ENCODE measurements around the gene BLVRA.

DNA sequence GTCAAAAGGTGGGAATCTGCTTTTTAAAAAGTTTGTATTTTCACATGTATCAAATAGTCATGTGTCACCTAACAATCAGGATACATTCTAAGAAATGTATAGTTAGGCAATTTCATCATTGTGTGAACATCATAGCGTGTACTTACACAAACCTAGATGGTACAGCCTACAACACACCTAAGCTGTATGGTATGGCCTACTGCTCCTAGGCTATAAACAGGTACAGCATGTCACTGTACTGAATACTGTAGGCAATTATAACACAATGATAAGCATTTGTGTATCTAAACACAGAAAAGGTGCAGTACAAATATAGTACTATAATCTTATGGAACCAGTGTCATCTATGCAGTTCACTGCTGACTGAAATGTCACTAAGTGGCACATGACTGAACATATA, 47.0 kb upstream of the BLVRA start:
- TF ChIP-seq, protein P1, sequence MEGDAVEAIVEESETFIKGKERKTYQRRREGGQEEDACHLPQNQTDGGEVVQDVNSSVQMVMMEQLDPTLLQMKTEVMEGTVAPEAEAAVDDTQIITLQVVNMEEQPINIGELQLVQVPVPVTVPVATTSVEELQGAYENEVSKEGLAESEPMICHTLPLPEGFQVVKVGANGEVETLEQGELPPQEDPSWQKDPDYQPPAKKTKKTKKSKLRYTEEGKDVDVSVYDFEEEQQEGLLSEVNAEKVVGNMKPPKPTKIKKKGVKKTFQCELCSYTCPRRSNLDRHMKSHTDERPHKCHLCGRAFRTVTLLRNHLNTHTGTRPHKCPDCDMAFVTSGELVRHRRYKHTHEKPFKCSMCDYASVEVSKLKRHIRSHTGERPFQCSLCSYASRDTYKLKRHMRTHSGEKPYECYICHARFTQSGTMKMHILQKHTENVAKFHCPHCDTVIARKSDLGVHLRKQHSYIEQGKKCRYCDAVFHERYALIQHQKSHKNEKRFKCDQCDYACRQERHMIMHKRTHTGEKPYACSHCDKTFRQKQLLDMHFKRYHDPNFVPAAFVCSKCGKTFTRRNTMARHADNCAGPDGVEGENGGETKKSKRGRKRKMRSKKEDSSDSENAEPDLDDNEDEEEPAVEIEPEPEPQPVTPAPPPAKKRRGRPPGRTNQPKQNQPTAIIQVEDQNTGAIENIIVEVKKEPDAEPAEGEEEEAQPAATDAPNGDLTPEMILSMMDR (IDR thresholded peaks at IDR 0.05): no peak
- TF ChIP-seq POLR2AphosphoS5 (IDR thresholded peaks at IDR 0.05): no peak
